RWPE2 (cell line): ENCODE data around the gene ZNF880.
A peak's percentile ranks its signal among the peaks of the same experiment; 100 is the strongest.
"Not testable (repeated sequence)": the region's sequence is repeated elsewhere in the genome, so short reads cannot be mapped to it uniquely, and the experiment has no call there.

Experiments
- ATAC-seq: fragments of 200-7000 bp; cut with Tn5 transposase; 3 replicates; pipeline ENCODE4 v1.9.1; 2021; ENCODE audit warnings: low read depth
- DNase-seq: peaks from one replicate; pipeline ENCODE4 v3.0.0-alpha.2; 2020; ENCODE audit warnings: low spot score
- H3K27ac ChIP-seq: fragments of 450-650 bp; 2 replicates; pipeline ENCODE4 v1.5.1; 2017; ENCODE audit warnings: mild to moderate bottlenecking; ENCODE audit not compliant: poor library complexity, severe bottlenecking
- H3K27me3 ChIP-seq: fragments of 250-450 bp; sonication (Bioruptor Pico); 2 replicates; pipeline ENCODE4 v1.5.1; 2021; ENCODE audit warnings: mild to moderate bottlenecking, moderate library complexity; ENCODE audit not compliant: insufficient read depth, poor library complexity, severe bottlenecking
- H3K36me3 ChIP-seq: fragments of 250-450 bp; sonication (Bioruptor Pico); 2 replicates; pipeline ENCODE4 v1.5.1; 2020; ENCODE audit warnings: low read depth, mild to moderate bottlenecking, moderate library complexity
- H3K4me1 ChIP-seq: fragments of 250-450 bp; sonication (Bioruptor Pico); 2 replicates; pipeline ENCODE4 v1.5.1; 2021; ENCODE audit warnings: mild to moderate bottlenecking, moderate library complexity; ENCODE audit not compliant: insufficient read depth, poor library complexity, severe bottlenecking
- H3K4me3 ChIP-seq: fragments of 250-450 bp; sonication (Bioruptor Pico); 2 replicates; pipeline ENCODE4 v1.5.1; 2021; ENCODE audit warnings: mild to moderate bottlenecking, moderate library complexity; ENCODE audit not compliant: severe bottlenecking
- H3K9me3 ChIP-seq: fragments of 250-450 bp; sonication (Bioruptor Pico); 2 replicates; pipeline ENCODE4 v1.5.1; 2021; ENCODE audit warnings: mild to moderate bottlenecking, moderate library complexity; ENCODE audit not compliant: severe bottlenecking
- CTCF ChIP-seq: fragments of 450-650 bp; IDR thresholded peaks from one replicate; pipeline ENCODE4 v1.5.1; 2017; ENCODE audit warnings: mild to moderate bottlenecking, moderate library complexity; ENCODE audit not compliant: poor library complexity, severe bottlenecking

Gene ZNF880

GRCh38 chr19:52336117-52336790 lies 33.5 kb upstream of the ZNF880 start, which contains the start of gene ZNF610:
Gene ZNF610 (plus strand): TSS chr19:52336243. CDS start chr19:52349173, 12,930 bp downstream.
- Histone ChIP-seq H3K27ac (no peak within 1 kb of the TSS), H3K27me3 (no peaks in the 10 kb centered on the region), H3K36me3 (no peaks in the 10 kb centered on the region), H3K9me3 (peaks cover 1% of the 10 kb centered on the region), H3K4me3 (peak within 1 kb of the TSS; percentile 41), H3K4me1 (no peaks in the 10 kb centered on the region)
- ATAC-seq, result peak; percentile 94
- DNase-seq, result peak; percentile 64
- no peak for TF ChIP-seq CTCF

- TF ChIP-seq CTCF, result no peak
- DNase-seq, result no peak
- no peak for ATAC-seq
Measured at GRCh38 chr19:52336791-52337381, 32.8 kb upstream of the ZNF880 start.

GRCh38 chr19:52339022-52339421 lies 30.7 kb upstream of the ZNF880 start:
- not testable (repeated sequence) for H3K9me3 ChIP-seq, H3K4me1 ChIP-seq, H3K27me3 ChIP-seq, H3K36me3 ChIP-seq, H3K4me3 ChIP-seq, ATAC-seq, H3K27ac ChIP-seq, DNase-seq

More at GRCh38 chr19:52336791-52337381, 32.8 kb upstream of the ZNF880 start:
- no peaks in the 10 kb centered on the region for H3K9me3 ChIP-seq
- H3K4me1 ChIP-seq, result no peaks in the 10 kb centered on the region
- H3K27ac ChIP-seq, result no peak overlapping the region
- H3K4me3 ChIP-seq, result peak overlapping the region; percentile 41
- no peaks in the 10 kb centered on the region for H3K36me3 ChIP-seq
- H3K27me3 ChIP-seq, result no peaks in the 10 kb centered on the region

- DNase-seq (no peak), ATAC-seq (no peak)
- Histone ChIP-seq H3K4me1 (no peaks in the 10 kb centered on the region), H3K27ac (no peak overlapping the region), H3K9me3 (peaks cover 4% of the 10 kb centered on the region), H3K27me3 (no peaks in the 10 kb centered on the region), H3K36me3 (no peaks in the 10 kb centered on the region), H3K4me3 (no peak overlapping the region)
- TF ChIP-seq CTCF, result no peak
Measured at GRCh38 chr19:52343548-52343947, 26.2 kb upstream of the ZNF880 start.

GRCh38 chr19:52345162-52345561 lies 24.6 kb upstream of the ZNF880 start:
- peaks cover 4% of the 10 kb centered on the region for H3K9me3 ChIP-seq
- H3K27me3 ChIP-seq, result no peaks in the 10 kb centered on the region
- ATAC-seq (no peak), DNase-seq (no peak)
- H3K27ac ChIP-seq, result no peak overlapping the region
- no peak overlapping the region for H3K4me3 ChIP-seq
- H3K4me1 ChIP-seq, result no peaks in the 10 kb centered on the region
- no peak for TF ChIP-seq CTCF
- no peaks in the 10 kb centered on the region for H3K36me3 ChIP-seq
